ENCODE data around the gene BTG4. TPM values are rescaled to one million over a fixed set of nuclear protein-coding genes. Genes with fewer than 3 reads are reported as not detected.

Gene BTG4
- total RNA-seq, 2 experiments from 2014 or later: not detected

GRCh38 chr11:111452817-111453552 is 59.2 kb downstream of the BTG4 start:
- DNase-seq: no peak
- H3K27ac Mint-ChIP-seq: no peak overlapping the region
- no peak overlapping the region for H3K4me3 Mint-ChIP-seq
- H3K4me1 Mint-ChIP-seq: no peaks in the 10 kb centered on the region
- H3K27me3 Mint-ChIP-seq: peaks cover 13% of the 10 kb centered on the region
- ChIA-PET POLR2A (no interaction called here), CTCF (no interaction called here)
- no peaks in the 10 kb centered on the region for H3K36me3 Mint-ChIP-seq (ENCODE audit: low read depth)
- H3K9me3 Mint-ChIP-seq: no peaks in the 10 kb centered on the region

DNA sequence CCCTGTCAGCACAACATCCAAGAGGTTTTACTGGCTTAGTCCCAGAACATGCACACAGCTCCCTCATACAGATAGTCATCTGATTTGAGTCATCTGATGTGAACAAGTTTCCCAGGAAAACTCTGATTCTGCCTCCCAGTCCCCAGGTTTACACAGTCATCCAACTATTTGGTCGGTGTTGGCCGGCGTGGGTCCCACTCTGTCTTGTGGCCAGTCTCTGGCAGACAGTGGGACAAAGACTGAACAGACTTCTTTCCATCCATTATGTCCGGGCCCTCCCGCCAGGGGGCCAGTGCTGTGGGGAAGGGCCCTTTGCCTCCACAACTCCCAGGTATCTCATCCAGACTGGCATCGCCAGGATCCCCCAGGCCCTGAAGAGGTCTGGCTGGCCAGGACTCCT is 60.0 kb downstream of the BTG4 start:
- peaks cover 13% of the 10 kb centered on the region for H3K27me3 Mint-ChIP-seq
- H3K4me1 Mint-ChIP-seq: peaks cover under 1% of the 10 kb centered on the region
- ChIA-PET CTCF (no interaction called here), POLR2A (no interaction called here)
- H3K36me3 Mint-ChIP-seq (ENCODE audit: low read depth): no peaks in the 10 kb centered on the region
- H3K27ac Mint-ChIP-seq: no peak overlapping the region
- no peak overlapping the region for H3K4me3 Mint-ChIP-seq
- DNase-seq: no peak
- H3K9me3 Mint-ChIP-seq: no peaks in the 10 kb centered on the region

DNA sequence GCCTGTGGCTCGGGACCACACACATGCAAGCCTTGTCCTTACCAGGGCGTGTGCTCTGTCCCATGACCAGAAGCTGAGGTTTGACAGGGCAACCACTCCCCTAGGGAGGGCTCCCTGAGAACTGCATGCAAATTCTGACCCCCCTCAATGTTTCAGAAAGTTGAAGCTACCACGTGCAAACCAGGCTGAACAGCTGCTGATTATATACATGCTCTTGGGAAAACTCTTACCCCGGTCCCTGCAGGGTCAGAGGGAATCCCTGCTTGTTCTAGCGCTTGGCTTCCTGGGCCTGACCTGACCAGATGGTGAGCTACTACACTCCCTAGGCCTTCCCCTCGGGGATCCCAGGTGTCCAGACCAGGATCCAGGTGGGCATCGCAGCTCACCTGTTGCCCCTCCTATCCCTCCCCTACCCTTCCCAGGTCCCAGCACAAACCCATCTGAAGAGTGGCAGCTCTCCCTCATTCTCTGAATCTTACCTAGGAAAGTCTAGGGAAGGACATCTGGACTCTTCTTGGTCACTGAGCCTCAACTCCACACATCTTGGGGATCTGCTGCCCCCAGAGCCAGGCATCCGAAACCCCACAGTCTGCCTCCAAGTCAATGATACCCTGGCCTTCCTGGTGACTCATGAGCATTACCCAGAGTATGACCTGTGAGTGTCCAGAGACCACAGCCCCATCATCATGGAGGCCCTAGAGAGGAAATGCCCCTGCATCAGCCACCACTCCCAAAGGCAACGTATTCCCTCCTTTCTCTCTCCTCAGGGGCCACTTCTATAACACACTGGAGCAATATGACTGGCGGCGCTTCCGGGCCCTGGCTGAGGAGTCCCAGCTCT is 61.5 kb downstream of the BTG4 start:
- CTCF ChIA-PET: interaction anchor here (0.6 to 1.0 kb wide), 3 partner anchors 28 to 537 kb away, joined by 3 to 4 read pairs (median 3); no protein-coding TSS in a partner anchor
- Mint-ChIP-seq H3K36me3 (ENCODE audit: low read depth) (no peaks in the 10 kb centered on the region), H3K4me3 (no peak overlapping the region), H3K27ac (no peak overlapping the region), H3K4me1 (peaks cover 15% of the 10 kb centered on the region), H3K9me3 (no peaks in the 10 kb centered on the region), H3K27me3 (peaks cover 13% of the 10 kb centered on the region)
- no peak for DNase-seq
- POLR2A ChIA-PET: interaction anchor here (1.2 kb wide), 1 partner anchor 12 kb away, joined by 3 read pairs; no protein-coding TSS in a partner anchor

DNA sequence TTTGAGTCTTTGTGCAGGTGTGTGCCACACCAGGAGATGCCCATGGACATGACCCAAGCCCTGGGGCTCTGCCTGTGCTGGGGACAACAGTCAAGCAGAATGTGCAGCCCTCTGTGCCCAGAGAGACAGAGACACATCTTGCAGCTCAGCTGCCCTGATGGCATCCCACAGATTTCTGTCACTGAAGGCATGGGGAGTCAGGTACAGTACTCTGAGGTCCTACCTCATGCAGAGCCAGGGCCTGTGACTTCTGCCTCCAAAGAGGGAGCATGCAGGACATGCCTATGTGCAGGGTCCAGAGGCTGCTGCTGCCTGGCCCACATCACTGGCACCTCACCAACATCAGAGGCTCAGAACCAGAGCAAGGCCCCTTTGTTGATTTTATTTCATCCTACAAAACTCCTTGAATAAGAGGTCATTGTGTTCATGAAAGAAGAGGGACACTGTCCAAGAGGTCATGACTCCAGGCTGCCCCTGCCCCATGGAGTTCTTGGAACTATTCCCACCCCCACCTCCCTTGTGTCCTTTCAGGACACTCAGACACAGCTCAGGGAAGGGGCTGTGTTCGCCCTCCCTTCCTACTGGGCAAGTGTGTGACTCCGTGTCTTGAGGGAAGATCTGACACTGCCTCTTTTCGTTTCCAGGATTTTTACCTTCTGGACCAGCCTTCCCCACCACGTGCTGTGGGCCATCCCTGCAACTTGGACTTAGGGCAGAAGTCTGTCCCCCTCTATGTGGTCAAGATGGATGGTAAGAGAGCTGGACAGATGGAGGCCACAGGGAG is 62.3 kb downstream of the BTG4 start:
- H3K27ac Mint-ChIP-seq: no peak overlapping the region
- DNase-seq: no peak
- H3K9me3 Mint-ChIP-seq: no peaks in the 10 kb centered on the region
- ChIA-PET CTCF (interaction anchor here (0.6 to 1.0 kb wide), 2 partner anchors 29 to 536 kb away, joined by 3 read pairs; no protein-coding TSS in a partner anchor), POLR2A (interaction anchor here (1.2 kb wide), 1 partner anchor 12 kb away, joined by 3 read pairs; no protein-coding TSS in a partner anchor)
- H3K27me3 Mint-ChIP-seq: peaks cover 13% of the 10 kb centered on the region
- H3K4me3 Mint-ChIP-seq: no peak overlapping the region
- H3K36me3 Mint-ChIP-seq (ENCODE audit: low read depth): no peaks in the 10 kb centered on the region
- H3K4me1 Mint-ChIP-seq: peaks cover 16% of the 10 kb centered on the region

GRCh38 chr11:111448831-111449557 is 63.2 kb downstream of the BTG4 start:
- H3K4me1 Mint-ChIP-seq: peaks cover 16% of the 10 kb centered on the region
- H3K36me3 Mint-ChIP-seq (ENCODE audit: low read depth): no peaks in the 10 kb centered on the region
- no peak overlapping the region for H3K4me3 Mint-ChIP-seq
- H3K27me3 Mint-ChIP-seq: peaks cover 13% of the 10 kb centered on the region
- CTCF ChIA-PET: interaction anchor here (4.0 kb wide), 1 partner anchor 166 kb away, joined by 78 read pairs; no protein-coding TSS in a partner anchor
- POLR2A ChIA-PET: no interaction called here
- no peak overlapping the region for H3K27ac Mint-ChIP-seq
- no peaks in the 10 kb centered on the region for H3K9me3 Mint-ChIP-seq
- DNase-seq: no peak

- Mint-ChIP-seq H3K36me3 (ENCODE audit: low read depth) (no peaks in the 10 kb centered on the region), H3K4me1 (peaks cover 19% of the 10 kb centered on the region), H3K27ac (no peak overlapping the region), H3K4me3 (no peak overlapping the region), H3K9me3 (no peaks in the 10 kb centered on the region), H3K27me3 (peaks cover 15% of the 10 kb centered on the region)
- ChIA-PET CTCF (interaction anchor here (1.0 to 4.0 kb wide), 2 partner anchors 107 to 165 kb away, joined by 3 to 78 read pairs; no protein-coding TSS in a partner anchor), POLR2A (no interaction called here)
- DNase-seq: no peak
Observed at GRCh38 chr11:111448414-111448813, 63.8 kb downstream of the BTG4 start.

- ChIA-PET CTCF (interaction anchor here (1.0 to 4.0 kb wide), 5 partner anchors 10 to 165 kb away, joined by 3 to 78 read pairs (median 28); no protein-coding TSS in a partner anchor), POLR2A (no interaction called here)
- Mint-ChIP-seq H3K9me3 (no peaks in the 10 kb centered on the region), H3K27me3 (peaks cover 13% of the 10 kb centered on the region), H3K27ac (no peak overlapping the region), H3K4me3 (no peak overlapping the region), H3K4me1 (peaks cover 19% of the 10 kb centered on the region), H3K36me3 (ENCODE audit: low read depth) (no peaks in the 10 kb centered on the region)
- no peak for DNase-seq
Observed at GRCh38 chr11:111447931-111448330, 64.3 kb downstream of the BTG4 start.

DNA sequence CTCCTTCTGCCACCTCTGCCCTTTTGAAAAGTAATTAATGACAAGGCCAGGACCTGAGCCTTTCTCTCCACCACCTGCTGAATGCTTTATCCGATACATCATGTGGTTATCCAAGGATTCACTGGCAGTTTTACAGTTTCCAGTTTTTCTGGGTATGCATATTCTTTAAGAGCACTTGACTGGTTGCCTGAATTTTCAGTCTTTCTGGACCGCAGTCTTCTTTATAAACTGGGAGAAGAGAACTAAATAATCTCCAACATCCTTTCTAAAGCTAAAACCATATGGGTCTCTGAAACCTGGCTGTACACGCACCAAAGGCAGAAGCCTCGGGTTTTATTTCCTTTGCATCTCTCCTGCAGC is 65.1 kb downstream of the BTG4 start:
- Mint-ChIP-seq H3K4me3 (no peak overlapping the region), H3K36me3 (ENCODE audit: low read depth) (no peaks in the 10 kb centered on the region), H3K27ac (no peak overlapping the region), H3K27me3 (peaks cover 4% of the 10 kb centered on the region), H3K9me3 (no peaks in the 10 kb centered on the region), H3K4me1 (peaks cover 19% of the 10 kb centered on the region)
- ChIA-PET CTCF (interaction anchor here (1.0 to 4.0 kb wide), 17 partner anchors 8 to 395 kb away, joined by 3 to 78 read pairs (median 5); partner anchors contain the start of gene HOATZ), POLR2A (interaction anchor here (1.9 kb wide), 1 partner anchor 10 kb away, joined by 10 read pairs; no protein-coding TSS in a partner anchor)
- no peak for DNase-seq

GRCh38 chr11:111446404-111447111 is 65.6 kb downstream of the BTG4 start:
- H3K27me3 Mint-ChIP-seq: peaks cover 2% of the 10 kb centered on the region
- H3K4me1 Mint-ChIP-seq: peaks cover 19% of the 10 kb centered on the region
- DNase-seq: peak; percentile 87
- CTCF ChIA-PET: interaction anchor here (0.6 to 4.0 kb wide), 24 partner anchors 9 to 994 kb away, joined by 3 to 78 read pairs (median 4); partner anchors contain the start of gene HOATZ
- no peak overlapping the region for H3K4me3 Mint-ChIP-seq
- no peaks in the 10 kb centered on the region for H3K36me3 Mint-ChIP-seq (ENCODE audit: low read depth)
- no peaks in the 10 kb centered on the region for H3K9me3 Mint-ChIP-seq
- H3K27ac Mint-ChIP-seq: peak overlapping the region; percentile 32
- POLR2A ChIA-PET: interaction anchor here (0.7 to 1.9 kb wide), 3 partner anchors 9 to 993 kb away, joined by 3 to 10 read pairs (median 5); no protein-coding TSS in a partner anchor

DNA sequence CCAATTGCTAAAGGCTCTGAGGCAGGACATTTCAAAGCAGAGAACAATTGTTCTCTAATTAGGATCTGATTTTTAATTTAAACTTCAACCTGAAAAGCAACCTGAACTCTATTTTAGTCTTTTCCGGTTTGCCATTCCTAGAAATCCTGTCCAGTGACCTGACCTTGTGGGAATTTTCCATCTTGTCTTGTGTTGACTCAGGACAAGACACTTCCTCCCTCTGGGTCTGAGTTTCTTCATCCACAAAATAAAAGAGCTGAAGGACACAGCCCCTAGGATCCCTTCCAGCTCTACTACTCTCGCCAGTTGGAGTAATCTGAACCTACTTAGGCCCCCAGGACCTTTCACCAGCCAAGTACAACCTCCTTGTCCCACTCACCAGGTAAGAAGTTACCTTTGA is 66.6 kb downstream of the BTG4 start:
- no peaks in the 10 kb centered on the region for H3K36me3 Mint-ChIP-seq (ENCODE audit: low read depth)
- no peak for DNase-seq
- H3K4me3 Mint-ChIP-seq: no peak overlapping the region
- ChIA-PET CTCF (interaction anchor here (1.0 to 4.0 kb wide), 13 partner anchors 8 to 396 kb away, joined by 3 to 78 read pairs (median 5); no protein-coding TSS in a partner anchor), POLR2A (interaction anchor here (0.7 to 1.9 kb wide), 3 partner anchors 8 to 992 kb away, joined by 3 to 10 read pairs (median 5); no protein-coding TSS in a partner anchor)
- H3K9me3 Mint-ChIP-seq: no peaks in the 10 kb centered on the region
- H3K4me1 Mint-ChIP-seq: peaks cover 20% of the 10 kb centered on the region
- H3K27me3 Mint-ChIP-seq: peaks cover 2% of the 10 kb centered on the region
- no peak overlapping the region for H3K27ac Mint-ChIP-seq
